ENCODE data around the gene RASSF1. TPM values are rescaled to one million over a fixed set of nuclear protein-coding genes. Genes with fewer than 3 reads are reported as not detected.

RASSF1 gene
- total and polyA plus RNA-seq, 2 donors (not counting 3 experiments of a cell fraction or from before 2014, with no cell fraction given) = 31.9 to 59.7 TPM

GRCh38 chr3:50341996-50342650, 1.5 kb upstream of the RASSF1 start:
- Histone ChIP-seq H3K4me2 (ENCODE audit: insufficient read depth, low read length) (no peak overlapping the region), H3K27ac (ENCODE audit: insufficient read depth, low read depth, low read length) (no peak overlapping the region), H3K4me1 (ENCODE audit: control insufficient read depth, extremely low read depth, insufficient read depth, low read length) (peaks cover 19% of the 10 kb centered on the region), H3K27me3 (ENCODE audit: control insufficient read depth in 2 of 2, insufficient read depth in 2 of 2, low read length in 2 of 2) (no peaks in the 10 kb centered on the region), H3K9ac (replicated peaks; ENCODE audit: extremely low read depth, insufficient read depth, low read length) (no peak overlapping the region), H3K4me3 (replicated peaks in 1 of 3; ENCODE audit: insufficient read depth in 1 of 3, low read depth in 1 of 3, low read length in 3 of 3) (no peak overlapping the region), H3K9me1 (replicated peaks; ENCODE audit: control insufficient read depth, extremely low read depth, insufficient read depth, low read length) (no peaks in the 10 kb centered on the region), H2AFZ (ENCODE audit: low read depth, low read length) (no peak overlapping the region), H3K79me2 (ENCODE audit: control insufficient read depth, insufficient read depth, low read length) (peaks cover under 1% of the 10 kb centered on the region), H4K20me1 (replicated peaks; ENCODE audit: control insufficient read depth, extremely low read depth, insufficient read depth, low read length) (no peaks in the 10 kb centered on the region), H3K36me3 (ENCODE audit: control insufficient read depth in 2 of 2, extremely low read depth in 1 of 2, insufficient read depth in 2 of 2, low read length in 2 of 2) (no peaks in the 10 kb centered on the region), H3K9me3 (replicated peaks; ENCODE audit: control insufficient read depth, insufficient read depth, low read length) (no peaks in the 10 kb centered on the region)
- CTCF ChIA-PET = interaction anchor here (1.1 kb wide), 1 partner anchor 200 kb away, joined by 5 read pairs; no protein-coding TSS in a partner anchor
- TF ChIP-seq MYC (IDR thresholded peaks at IDR 0.05; ENCODE audit: low read depth, low read length) (no peak), JUN (IDR thresholded peaks at IDR 0.05; ENCODE audit: borderline replicate concordance, insufficient read depth, insufficient read length, low read depth) (no peak), POLR2A (IDR thresholded peaks at IDR 0.05; ENCODE audit: low read depth, low read length) (no peak), POLR2AphosphoS5 (IDR thresholded peaks at IDR 0.05; ENCODE audit: insufficient read depth, low read depth, low read length) (no peak), GATA2 (IDR thresholded peaks at IDR 0.05; ENCODE audit: insufficient read depth, insufficient read length, low read depth, low read length) (no peak), FOS (IDR thresholded peaks at IDR 0.05; ENCODE audit: borderline replicate concordance, insufficient read depth, low read length) (no peak), EZH2 (IDR thresholded peaks at IDR 0.05; ENCODE audit: borderline replicate concordance, low read depth, low read length, severe bottlenecking) (no peak)
- TF ChIP-seq, protein P1, sequence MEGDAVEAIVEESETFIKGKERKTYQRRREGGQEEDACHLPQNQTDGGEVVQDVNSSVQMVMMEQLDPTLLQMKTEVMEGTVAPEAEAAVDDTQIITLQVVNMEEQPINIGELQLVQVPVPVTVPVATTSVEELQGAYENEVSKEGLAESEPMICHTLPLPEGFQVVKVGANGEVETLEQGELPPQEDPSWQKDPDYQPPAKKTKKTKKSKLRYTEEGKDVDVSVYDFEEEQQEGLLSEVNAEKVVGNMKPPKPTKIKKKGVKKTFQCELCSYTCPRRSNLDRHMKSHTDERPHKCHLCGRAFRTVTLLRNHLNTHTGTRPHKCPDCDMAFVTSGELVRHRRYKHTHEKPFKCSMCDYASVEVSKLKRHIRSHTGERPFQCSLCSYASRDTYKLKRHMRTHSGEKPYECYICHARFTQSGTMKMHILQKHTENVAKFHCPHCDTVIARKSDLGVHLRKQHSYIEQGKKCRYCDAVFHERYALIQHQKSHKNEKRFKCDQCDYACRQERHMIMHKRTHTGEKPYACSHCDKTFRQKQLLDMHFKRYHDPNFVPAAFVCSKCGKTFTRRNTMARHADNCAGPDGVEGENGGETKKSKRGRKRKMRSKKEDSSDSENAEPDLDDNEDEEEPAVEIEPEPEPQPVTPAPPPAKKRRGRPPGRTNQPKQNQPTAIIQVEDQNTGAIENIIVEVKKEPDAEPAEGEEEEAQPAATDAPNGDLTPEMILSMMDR (IDR thresholded peaks at IDR 0.05; ENCODE audit: extremely low read depth in 1 of 2, insufficient read depth in 1 of 2, low read depth in 1 of 2, low read length in 2 of 2) = no peak
- no peak for DNase-seq (ENCODE audit: low read depth, low spot score)
- dilution Hi-C loops (cut with MboI; ENCODE audit: extremely low pct_ligation_motif_present, low sequenced_read_pairs) = no loop called here
- BruUV-seq (replicated peaks) = no TSS peak
- intact Hi-C loops (cut with micrococcal nuclease) = no loop called here
- POLR2A ChIA-PET = no interaction called here
- FAIRE-seq = no peak

Measured in endothelial cell of umbilical vein (primary cell).